ENCODE results near the gene IFNAR1.

DNA sequence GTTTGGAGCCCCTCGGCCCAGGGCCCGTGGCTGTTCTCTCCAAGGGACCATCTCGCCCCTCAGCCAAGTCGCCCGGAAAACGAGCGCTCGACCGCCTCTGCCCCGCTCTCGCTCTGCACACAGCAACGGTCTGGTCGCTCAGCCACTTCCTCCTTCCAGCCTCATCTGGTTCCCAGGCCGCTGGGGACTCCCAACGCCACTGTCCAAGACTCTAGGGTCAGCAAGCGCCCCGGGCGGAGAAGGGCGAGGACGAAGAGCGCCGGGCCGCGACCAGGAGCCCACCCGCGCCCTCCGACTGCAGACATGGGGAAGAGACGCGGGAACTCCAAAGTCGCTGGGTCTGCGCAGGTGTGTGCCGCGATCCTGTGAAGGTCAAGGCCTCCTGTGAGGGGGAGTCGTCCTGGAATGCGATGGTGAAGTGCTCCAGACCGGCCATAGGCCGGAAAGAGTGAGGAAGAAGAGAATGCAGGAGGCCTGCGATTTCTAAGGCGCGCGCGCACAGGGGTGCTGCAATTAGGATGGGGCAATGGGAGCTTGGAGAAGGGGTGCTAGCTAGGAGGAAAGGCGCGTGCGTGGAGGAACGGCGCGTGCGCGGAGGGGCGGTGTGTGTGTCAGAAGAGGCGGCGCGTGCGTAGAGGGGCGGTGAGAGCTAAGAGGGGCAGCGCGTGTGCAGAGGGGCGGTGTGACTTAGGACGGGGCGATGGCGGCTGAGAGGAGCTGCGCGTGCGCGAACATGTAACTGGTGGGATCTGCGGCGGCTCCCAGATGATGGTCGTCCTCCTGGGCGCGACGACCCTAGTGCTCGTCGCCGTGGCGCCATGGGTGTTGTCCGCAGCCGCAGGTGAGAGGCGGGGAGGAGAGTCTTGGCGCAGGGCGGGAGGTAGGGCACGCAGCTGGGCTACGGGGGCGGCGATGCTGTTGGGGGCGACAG lies at the start of gene IFNAR1:
- TF ChIP-seq, protein P1, sequence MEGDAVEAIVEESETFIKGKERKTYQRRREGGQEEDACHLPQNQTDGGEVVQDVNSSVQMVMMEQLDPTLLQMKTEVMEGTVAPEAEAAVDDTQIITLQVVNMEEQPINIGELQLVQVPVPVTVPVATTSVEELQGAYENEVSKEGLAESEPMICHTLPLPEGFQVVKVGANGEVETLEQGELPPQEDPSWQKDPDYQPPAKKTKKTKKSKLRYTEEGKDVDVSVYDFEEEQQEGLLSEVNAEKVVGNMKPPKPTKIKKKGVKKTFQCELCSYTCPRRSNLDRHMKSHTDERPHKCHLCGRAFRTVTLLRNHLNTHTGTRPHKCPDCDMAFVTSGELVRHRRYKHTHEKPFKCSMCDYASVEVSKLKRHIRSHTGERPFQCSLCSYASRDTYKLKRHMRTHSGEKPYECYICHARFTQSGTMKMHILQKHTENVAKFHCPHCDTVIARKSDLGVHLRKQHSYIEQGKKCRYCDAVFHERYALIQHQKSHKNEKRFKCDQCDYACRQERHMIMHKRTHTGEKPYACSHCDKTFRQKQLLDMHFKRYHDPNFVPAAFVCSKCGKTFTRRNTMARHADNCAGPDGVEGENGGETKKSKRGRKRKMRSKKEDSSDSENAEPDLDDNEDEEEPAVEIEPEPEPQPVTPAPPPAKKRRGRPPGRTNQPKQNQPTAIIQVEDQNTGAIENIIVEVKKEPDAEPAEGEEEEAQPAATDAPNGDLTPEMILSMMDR (conservative IDR thresholded peaks at IDR 0.05; ENCODE audit: low read length), result 0 out of 2 replicates have a peak, but pooled peaks have one; percentile 12
- no peak for TF ChIP-seq EZH2phosphoT487 (IDR thresholded peaks at IDR 0.05; ENCODE audit: borderline replicate concordance)

Data from Loucy (cell line).